SHP77 treated with DMSO at 0.1 percent for 48 hours (cell line): ENCODE results near the gene ZSWIM6.

Experiments used
- DNase-seq: peaks from one replicate; lab custom pipeline; 2025; lab: John Stamatoyannopoulos, UW

ZSWIM6 gene

DNA sequence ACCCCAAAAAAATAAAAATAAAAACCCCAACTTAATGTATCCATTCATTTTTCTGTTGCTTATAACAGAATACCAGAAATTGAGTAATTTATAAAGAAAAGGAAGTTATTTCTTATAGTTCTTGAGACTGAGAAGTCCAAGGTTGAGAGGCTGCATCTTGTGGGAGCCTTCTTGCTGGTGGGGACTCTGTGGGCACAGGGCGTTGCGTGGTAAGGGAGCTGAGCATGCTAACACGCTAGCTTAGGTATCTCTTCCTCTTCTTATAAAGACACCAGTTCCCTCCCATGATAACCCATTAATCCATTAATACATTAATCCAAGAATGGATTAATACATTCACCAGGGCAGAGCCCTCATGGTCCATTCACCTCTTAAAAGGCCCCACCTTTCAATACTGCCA, 150.9 kb downstream of the ZSWIM6 start:
- no peak for DNase-seq

- no peak for DNase-seq
Measured at GRCh38 chr5:61486476-61486875, 154.4 kb downstream of the ZSWIM6 start.

DNA sequence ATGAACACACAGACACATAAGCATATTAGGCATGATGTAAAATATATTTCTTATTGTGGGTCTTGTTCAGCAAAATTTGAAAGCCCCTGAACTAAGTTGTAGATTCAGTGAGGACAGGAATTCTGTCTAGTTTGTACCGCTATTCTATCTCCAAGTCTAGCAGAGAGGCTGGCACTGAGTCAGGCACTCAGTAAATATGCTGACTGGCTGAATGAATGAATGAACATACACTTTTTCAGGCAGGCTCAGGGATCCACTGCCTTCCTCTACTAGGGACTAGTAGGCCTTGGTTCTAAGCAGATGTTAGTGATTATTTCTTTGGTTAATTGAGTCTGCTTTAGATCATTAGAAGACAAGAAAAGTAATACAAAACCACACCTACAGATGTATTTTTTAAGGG, 157.5 kb downstream of the ZSWIM6 start:
- no peak for DNase-seq

DNA sequence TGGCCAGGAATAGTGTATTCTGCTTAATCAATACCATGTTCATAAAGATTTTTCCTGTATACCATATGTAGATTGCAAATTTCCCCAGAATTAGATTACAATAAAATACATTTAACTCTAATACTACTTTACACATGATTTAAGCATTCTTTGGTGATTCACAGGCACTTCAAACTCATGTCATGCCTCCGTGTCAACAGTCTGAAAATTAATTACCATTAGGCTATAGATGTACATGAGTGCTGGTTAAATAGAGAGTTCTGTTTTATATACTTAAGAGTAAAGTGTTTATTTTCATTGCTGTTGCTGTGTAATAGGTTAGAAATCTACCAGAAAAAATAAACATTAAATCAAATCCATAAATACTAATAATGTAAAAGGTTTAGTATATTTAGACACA, 159.8 kb downstream of the ZSWIM6 start:
- DNase-seq, result no peak

DNA sequence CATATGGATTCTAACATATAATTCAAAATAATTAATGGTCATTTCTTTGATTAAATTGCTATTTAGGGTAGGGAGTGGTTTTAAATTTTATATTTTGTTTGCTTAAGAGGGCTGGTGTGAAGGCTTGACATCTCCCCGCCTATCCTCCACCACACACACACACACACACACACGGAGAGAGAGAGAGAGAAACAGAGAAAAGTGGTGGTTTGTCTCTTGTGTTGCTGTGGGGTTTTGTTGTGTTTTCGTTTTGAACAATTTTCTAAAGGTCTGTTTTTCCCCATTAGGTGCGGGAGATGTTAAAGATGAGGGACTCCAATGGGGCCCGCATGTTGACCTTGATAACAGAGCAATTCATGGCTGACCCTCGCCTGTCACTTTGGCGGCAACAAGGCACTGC, 161.9 kb downstream of the ZSWIM6 start:
- no peak for DNase-seq

GRCh38 chr5:61496446-61496845, 164.4 kb downstream of the ZSWIM6 start:
- DNase-seq, result no peak

DNA sequence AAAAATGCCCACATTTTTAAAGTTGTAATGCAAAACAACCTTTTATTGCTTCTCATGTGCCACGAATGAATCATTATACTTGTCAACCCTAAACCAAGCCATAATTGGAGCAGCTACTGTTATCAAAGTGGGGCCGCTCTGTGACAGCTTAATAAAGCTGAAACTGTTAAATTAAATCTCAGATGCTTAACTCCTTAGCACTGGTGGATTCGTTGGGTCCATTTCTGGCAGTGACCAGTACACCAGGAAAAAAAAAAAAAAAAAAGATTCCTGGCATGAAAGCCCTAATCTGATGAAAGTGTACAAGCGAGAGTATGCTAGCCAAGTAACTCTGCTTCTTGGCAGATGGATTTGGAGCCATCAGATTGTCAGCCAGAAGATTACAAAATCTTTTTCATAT, 164.8 kb downstream of the ZSWIM6 start:
- no peak for DNase-seq

GRCh38 chr5:61498121-61498520, 166.1 kb downstream of the ZSWIM6 start:
- no peak for DNase-seq

- DNase-seq, result no peak
Measured at GRCh38 chr5:61501971-61502370, 169.9 kb downstream of the ZSWIM6 start.

- no peak for DNase-seq
Measured at GRCh38 chr5:61504143-61504770, 172.2 kb downstream of the ZSWIM6 start.

DNA sequence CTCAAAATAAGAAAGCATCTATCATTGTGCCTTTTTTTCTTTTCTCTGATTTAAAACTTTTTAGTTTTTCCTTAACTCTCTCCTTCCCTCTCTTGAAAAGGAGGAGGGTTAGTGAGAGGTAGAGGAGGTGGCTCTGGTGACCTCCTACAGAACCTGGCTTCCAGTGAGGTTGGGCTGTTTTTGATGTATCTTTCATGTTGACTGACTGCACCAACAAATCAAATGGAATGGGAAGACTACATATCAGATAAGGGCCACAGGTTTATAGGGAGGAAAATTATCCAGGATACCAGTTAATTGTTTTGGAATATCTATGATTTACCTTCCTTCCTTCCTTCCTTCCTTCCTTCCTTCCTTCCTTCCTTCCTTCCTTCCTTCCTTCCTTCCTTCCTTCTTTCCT, 173.2 kb downstream of the ZSWIM6 start:
- DNase-seq, result no peak

GRCh38 chr5:61507232-61507631, 175.2 kb downstream of the ZSWIM6 start:
- no peak for DNase-seq

DNA sequence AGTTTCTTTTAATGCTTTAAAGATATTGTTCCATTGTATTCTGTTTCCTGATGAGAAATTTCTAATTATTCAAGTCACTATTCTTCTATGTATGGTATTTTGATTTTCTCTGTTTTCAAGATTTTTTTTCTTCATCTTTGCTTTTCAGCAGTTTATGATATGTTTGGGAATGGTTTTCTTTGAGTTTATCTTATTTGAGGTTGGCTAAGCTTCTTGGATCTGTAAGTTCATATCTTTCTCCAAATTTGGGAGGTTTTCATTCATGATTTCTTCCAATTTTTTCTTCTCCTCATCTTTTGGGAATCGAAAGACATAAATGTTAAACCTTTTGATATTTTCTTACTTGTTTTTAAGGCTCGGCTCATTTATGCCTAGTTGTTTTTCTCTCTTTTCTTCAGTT, 184.9 kb downstream of the ZSWIM6 start:
- DNase-seq, result no peak

- DNase-seq, result no peak
Measured at GRCh38 chr5:61519728-61520277, 187.7 kb downstream of the ZSWIM6 start.

- no peak for DNase-seq
Measured at GRCh38 chr5:61523073-61523472, 191.0 kb downstream of the ZSWIM6 start.

DNA sequence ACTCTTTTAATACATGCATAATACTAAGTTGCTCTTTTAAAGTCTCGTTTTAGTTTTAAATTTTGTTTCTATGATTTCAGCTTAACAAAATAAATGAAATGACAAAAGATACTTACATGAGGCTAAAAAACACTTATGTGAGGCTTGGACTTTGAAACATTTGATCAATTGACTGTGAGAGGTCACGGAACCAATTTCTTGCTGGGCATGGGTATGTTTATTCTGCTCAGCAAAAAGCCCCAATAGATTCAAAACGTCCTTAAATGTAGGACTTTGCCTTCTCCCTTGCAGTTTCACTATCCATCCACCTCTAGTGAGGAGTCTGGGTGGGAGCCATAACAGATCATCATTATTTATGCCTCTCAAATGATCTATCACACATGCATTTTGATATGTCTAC, 191.9 kb downstream of the ZSWIM6 start:
- DNase-seq, result no peak

DNA sequence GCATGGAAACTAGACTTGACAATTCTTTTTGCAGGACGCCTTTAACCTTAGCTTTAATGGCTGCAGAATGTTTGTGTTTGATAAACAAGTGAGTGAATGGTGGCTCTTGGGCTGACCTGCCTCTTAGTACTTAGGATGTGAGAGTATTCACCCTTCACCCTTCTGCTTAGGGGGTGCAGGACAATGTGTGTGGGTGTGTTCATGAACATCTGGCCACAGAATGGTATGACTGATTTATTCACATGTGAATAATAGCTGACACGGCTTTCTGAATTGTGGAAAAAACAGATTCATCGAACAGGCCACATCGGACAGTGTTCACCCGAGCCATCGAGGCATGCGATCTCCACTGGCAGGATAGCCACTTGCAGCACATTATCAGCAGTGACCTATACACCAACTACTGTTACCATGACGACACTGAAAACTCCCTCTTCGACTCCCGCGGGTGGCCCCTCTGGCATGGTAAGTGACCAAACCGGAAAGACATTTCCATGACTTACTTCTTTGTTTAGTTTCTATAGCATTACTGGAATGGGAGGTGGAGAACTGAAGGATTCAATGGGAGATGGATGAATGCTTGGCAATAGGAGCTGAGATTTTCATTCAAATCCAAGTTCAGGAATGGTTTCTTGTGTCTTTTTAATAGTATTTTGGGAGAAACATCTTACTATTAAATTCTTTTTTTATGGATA, 193.6 kb downstream of the ZSWIM6 start:
- DNase-seq, result no peak

GRCh38 chr5:61526207-61526519, 194.1 kb downstream of the ZSWIM6 start:
- DNase-seq, result no peak

DNA sequence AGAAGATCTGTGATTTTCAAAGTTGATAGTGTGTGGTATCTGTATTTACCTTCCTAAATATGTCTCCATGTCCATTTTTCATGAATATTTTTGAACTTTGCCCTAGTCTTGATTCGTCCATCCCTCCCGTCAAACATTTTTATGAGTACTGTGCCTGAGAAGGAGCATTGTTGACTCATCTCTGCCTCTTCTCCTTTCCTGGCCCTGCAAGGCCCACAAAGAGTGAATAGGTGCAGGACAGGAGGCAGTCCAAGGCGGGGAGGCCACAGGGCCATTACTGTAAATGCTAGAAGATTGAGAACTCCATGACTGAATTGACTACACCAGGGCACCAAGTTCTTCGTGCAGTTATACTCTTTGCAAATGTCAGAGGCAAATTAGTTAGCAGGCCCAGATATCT, 200.9 kb downstream of the ZSWIM6 start:
- no peak for DNase-seq

- no peak for DNase-seq
Measured at GRCh38 chr5:61534481-61535267, 202.6 kb downstream of the ZSWIM6 start.

DNA sequence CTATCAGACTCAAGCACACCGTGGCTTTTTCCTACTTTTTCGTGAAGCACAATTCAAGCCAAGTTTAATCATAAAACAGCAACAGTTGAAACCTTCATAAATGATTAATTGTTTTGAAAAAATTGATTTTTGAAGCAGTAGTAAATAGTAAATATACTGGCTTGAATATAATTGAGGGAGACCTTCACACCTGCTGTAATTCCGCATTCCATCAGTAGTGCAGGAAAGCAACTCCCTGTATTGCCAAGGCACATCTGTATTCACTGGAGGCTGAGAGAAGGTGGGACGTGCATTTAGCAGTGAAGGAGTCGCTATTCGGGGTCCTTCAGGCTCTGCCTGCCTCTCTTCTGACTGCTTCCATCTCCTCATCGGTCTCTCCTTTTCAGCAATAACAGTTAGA, 203.8 kb downstream of the ZSWIM6 start:
- no peak for DNase-seq

DNA sequence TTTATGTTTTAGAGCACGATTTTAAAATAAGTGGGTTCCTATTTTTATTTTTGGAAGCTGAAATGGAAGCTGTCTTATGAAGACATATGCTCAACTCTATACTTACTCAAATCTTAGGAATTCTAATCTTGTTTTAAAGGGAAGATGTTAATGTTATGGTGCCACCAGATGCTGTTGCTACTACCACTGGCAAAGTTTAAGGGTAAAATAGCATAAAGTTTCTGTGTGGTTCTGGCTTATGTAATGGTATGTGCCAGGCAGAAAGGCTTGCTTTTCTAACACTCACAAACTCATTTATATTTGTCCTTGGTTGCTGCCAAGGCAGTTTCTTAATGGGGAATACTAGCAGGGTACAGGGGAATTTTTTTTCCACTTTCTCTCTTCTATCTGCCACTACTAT, 204.9 kb downstream of the ZSWIM6 start:
- no peak for DNase-seq
